SH-SY5Y (cell line): ENCODE data around the gene DARS2.

Experiments
- GATA2 ChIP-seq: IDR thresholded peaks from 2 replicates; pipeline ENCODE4 v1.6.1; 2011; ENCODE audit warnings: mild to moderate bottlenecking, low read depth, low read length
- GATA3 ChIP-seq: IDR thresholded peaks from 2 replicates; pipeline ENCODE4 v1.6.1; 2011; ENCODE audit warnings: low read depth, mild to moderate bottlenecking, low read length, moderate library complexity

DNA sequence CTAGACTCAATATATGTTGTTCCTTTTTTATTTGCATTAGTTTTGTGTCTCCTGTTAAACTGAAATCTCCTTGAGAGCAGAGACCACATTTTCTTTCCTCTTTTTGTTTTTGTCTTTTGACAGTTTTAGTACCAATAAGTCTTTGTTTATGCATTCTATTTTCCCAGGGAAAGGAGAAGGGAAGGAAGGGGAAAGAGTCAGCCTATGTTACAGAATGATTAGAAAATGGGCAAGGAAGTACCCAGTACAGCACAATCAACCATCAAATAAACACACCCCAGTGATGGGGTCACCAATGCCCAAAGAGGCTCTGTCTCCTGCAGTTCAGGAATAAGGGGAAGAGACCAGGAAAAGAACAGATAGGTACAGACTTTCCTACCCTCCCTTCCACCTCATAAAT is 53.8 kb downstream of the DARS2 start:
- TF ChIP-seq GATA2 (no peak), GATA3 (no peak)
